ENCODE data around the gene ZNF512B.
"Not testable (repeated sequence)": the region's sequence is repeated elsewhere in the genome, so short reads cannot be mapped to it uniquely, and the experiment has no call there.

The ZNF512B gene, protein sequence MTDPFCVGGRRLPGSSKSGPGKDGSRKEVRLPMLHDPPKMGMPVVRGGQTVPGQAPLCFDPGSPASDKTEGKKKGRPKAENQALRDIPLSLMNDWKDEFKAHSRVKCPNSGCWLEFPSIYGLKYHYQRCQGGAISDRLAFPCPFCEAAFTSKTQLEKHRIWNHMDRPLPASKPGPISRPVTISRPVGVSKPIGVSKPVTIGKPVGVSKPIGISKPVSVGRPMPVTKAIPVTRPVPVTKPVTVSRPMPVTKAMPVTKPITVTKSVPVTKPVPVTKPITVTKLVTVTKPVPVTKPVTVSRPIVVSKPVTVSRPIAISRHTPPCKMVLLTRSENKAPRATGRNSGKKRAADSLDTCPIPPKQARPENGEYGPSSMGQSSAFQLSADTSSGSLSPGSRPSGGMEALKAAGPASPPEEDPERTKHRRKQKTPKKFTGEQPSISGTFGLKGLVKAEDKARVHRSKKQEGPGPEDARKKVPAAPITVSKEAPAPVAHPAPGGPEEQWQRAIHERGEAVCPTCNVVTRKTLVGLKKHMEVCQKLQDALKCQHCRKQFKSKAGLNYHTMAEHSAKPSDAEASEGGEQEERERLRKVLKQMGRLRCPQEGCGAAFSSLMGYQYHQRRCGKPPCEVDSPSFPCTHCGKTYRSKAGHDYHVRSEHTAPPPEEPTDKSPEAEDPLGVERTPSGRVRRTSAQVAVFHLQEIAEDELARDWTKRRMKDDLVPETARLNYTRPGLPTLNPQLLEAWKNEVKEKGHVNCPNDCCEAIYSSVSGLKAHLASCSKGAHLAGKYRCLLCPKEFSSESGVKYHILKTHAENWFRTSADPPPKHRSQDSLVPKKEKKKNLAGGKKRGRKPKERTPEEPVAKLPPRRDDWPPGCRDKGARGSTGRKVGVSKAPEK

DNA sequence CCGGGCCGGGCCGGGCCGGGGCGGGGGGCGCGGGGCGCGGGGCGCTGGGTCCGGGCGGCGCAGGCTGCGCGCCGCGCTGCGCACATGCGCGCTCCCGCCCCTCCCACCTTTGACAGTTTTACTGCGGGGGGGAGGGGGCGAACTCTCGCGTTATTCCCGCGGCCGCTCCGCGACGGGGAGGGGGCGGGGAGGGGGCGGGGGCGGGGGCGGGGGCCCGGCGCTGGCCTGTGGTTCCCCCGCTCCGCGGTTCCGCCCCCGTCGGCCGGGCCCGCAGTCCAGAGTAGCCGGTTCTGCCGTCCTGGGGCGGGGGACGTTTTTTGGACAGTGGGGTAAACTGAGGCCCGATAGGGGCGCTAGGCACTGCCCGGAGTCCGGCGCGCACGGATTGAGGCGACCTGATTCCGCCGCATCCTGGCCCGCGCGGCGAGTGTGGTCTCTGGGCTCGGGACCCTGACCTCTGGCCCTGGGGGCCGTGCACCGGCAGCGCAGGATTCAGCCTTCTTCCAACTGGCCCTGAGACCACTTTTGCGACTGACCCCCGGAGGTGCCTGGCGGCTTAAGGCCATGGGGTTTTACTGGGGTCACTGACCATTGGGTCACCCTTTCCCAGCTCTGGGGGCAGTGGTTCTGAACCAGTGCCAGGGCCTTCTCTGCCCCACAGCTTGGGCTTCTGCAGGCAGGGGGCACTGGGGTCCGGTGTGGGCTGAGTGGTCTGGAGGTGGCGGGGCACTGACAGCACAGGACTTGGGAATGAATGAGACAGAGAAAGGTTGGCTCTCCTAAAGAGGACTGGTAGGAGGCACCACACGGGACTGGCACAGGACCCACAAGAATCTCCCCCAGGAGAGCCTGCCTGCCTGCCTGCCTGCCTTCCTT, at the start of gene ZNF512B:
Gene ZNF512B, minus strand, starts transcription at position 93 of the 876 bp plus-strand sequence. CDS start 1,980 bp downstream, outside the sequence.
- H3K27ac ChIP-seq: peak within 1 kb of the TSS; percentile 93
- no peak for TF ChIP-seq CTCF (conservative IDR thresholded peaks at IDR 0.05)

GRCh38 chr20:64015635-64016034, 45.9 kb upstream of the ZNF512B start:
- TF ChIP-seq CTCF (conservative IDR thresholded peaks at IDR 0.05): no peak
- no peak overlapping the region for H3K27ac ChIP-seq

GRCh38 chr20:64012385-64013154, 42.8 kb upstream of the ZNF512B start:
- H3K27ac ChIP-seq: not testable (repeated sequence)

- no peak for TF ChIP-seq CTCF (conservative IDR thresholded peaks at IDR 0.05)
- no peak overlapping the region for H3K27ac ChIP-seq
Observed at GRCh38 chr20:64011366-64011779, 41.6 kb upstream of the ZNF512B start.

DNA sequence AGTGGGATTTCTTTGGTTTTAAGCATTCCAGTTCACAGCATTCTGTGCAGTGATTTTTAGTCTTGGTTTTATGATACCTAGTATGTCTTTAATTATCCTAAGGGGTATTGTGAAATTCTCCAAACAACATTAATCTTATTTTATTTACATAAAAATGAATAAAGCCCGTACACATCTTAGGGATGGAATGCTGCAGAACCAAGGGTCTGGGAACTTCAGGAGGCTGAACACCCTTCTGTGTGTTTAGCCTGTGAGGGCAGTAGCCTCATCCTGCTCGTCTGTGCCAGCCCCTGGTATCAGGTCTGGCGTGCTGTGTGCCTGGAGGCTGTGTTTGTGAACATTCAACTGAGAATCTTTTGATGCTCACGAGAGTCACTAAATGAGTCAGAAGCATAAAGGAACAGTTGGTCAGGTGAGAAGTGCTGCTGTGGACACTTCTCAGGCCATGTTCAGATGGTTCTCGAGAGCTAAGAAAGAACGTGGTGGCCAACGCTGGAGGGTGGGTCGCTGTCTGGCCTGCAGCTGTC, 41.0 kb upstream of the ZNF512B start:
- no peak for TF ChIP-seq CTCF (conservative IDR thresholded peaks at IDR 0.05)
- no peak overlapping the region for H3K27ac ChIP-seq

DNA sequence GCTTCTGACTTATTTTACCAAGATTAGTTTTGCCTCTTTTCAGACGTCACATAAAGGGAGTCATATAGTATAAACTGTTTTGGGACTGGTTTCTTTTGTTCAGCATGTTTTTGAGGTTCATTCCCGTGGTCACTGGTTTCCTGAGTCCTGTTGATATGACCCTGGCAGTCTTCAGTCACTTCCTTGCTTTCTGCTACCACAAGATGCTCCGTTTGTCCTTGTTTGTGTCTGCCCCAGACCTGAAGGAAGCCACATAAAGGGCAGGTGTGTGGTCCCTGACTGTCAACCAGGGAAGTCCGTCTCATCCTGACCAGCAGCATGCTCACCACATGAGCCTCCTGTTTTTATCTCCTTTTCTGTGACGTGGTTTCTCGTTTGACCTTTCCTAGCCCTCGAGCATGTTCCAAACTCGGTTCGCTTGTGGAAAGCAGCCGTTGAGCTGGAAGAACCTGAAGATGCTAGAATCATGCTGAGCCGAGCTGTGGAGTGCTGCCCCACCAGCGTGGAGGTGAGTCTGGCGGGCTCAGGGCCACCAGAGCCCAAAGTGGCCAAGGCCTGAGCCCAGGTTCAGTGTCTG, 40.2 kb upstream of the ZNF512B start:
- TF ChIP-seq CTCF (conservative IDR thresholded peaks at IDR 0.05): no peak
- no peak overlapping the region for H3K27ac ChIP-seq

Measured in VCaP (cell line).